Gastrocnemius medialis (tissue), 4 donors: Measurements from ENCODE around the gene RNASE13. TPM values are rescaled to one million over a fixed set of nuclear protein-coding genes. Genes with fewer than 3 reads are reported as not detected.

Source experiments
- ATAC-seq, 2 donors: fragments of 150-250 bp; one replicate each; pipeline ENCODE4 v1.9.1; 2016
- DNase-seq, 2 donors: peaks; one replicate each; pipeline ENCODE4 v3.0.0-alpha.2; 2019
- H3K27ac ChIP-seq, 4 donors: fragments of 200-600 bp; sonication (generic); 1 replicate in 1 of 4; 2 replicates in 3 of 4; pipeline ENCODE4 v1.5.1; 2016 to 2018; ENCODE audit warnings: mild to moderate bottlenecking in 2 of 4, moderate library complexity in 1 of 4
- H3K27me3 ChIP-seq, 3 donors: fragments of 200-600 bp; sonication (generic) in 2 of 3; 1 replicate in 1 of 3; 2 replicates in 2 of 3; pipeline versions ENCODE4 v1.5.1 to v1.6.0; 2016 to 2019; ENCODE audit warnings: mild to moderate bottlenecking in 1 of 3, moderate library complexity in 1 of 3
- H3K36me3 ChIP-seq, 2 donors: fragments of 200-600 bp; sonication (generic) in 1 of 2; one replicate each; pipeline ENCODE4 v1.5.1; 2017 to 2018
- H3K4me1 ChIP-seq, 2 donors: fragments of 200-600 bp; sonication (generic) in 1 of 2; one replicate each; pipeline ENCODE4 v1.5.1; 2016 to 2017; ENCODE audit warnings: mild to moderate bottlenecking in 2 of 2
- H3K4me3 ChIP-seq, 4 donors: fragments of 200-600 bp; sonication (generic) in 3 of 4; 1 replicate in 1 of 4; 2 replicates in 3 of 4; pipeline ENCODE4 v1.5.1; 2016 to 2019; ENCODE audit warnings: mild to moderate bottlenecking in 2 of 4
- H3K9me3 ChIP-seq, 3 donors: fragments of 200-600 bp; sonication (generic) in 2 of 3; 1 replicate in 1 of 3; 2 replicates in 2 of 3; pipeline ENCODE4 v1.5.1; 2016 to 2019
- POLR2A ChIP-seq, 2 donors: fragments of 450-650 bp; IDR thresholded peaks; one replicate each; pipeline ENCODE4 v1.6.1; 2017; ENCODE audit warnings: antibody characterized with exemption in 2 of 2, mild to moderate bottlenecking in 2 of 2, moderate library complexity in 2 of 2
- in situ Hi-C, 4 donors: fragments of 200-750 bp; cut with MboI; loops; one replicate each; pipeline versions ENCODE4 v1.15.0 to v1.8.0; 2017; ENCODE audit warnings: low sequenced_read_pairs in 4 of 4
- intact Hi-C: fragments of 100-400 bp; cut with DNase I; formaldehyde crosslinking; loops from one replicate; pipeline ENCODE4 v1.15.1; 2023; ENCODE audit warnings: low total_unique reads
- total RNA-seq, 4 donors: library from RNA; depleted of rRNA; stranded (reverse); fragments of >200 nt; gene quantifications; one replicate each; pipeline versions ENCODE4 v1.1.0 to v1.2.3, GENCODE V29; 2016
- TF ChIP-seq, protein P1 (sequence below), 5 experiments: fragments of 450-650 bp in 3 of 5; fragments of 200-600 bp in 2 of 5; sonication (generic) in 2 of 5; IDR thresholded peaks in 4 of 5; conservative IDR thresholded peaks in 1 of 5; 1 replicate in 4 of 5; 2 replicates in 1 of 5; pipeline ENCODE4 v1.5.1; 2016 to 2019; ENCODE audit warnings: antibody characterized with exemption in 5 of 5, mild to moderate bottlenecking in 3 of 5, moderate library complexity in 3 of 5

RNASE13 gene, protein sequence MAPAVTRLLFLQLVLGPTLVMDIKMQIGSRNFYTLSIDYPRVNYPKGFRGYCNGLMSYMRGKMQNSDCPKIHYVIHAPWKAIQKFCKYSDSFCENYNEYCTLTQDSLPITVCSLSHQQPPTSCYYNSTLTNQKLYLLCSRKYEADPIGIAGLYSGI
- total RNA-seq: not detected

DNA sequence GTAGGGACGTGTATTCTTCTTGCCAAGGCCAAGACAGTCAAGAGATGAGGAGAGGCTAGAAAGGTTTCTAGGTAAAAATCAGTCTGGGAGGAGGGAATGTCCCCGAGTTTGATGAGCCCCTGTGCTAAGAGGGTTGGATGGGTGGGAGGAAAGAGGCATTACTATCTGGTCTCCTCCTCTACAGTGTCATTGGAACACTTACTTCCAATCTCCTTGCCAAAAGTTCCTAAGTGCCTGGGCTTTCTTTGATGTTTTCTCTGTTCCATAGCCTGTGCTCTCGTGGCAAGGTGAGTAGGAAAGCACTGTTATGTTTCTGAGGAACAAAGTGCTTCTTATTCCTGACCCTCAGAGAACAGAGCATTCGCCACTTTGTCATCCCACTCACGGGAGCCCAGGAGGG, at the start of gene RNASE13:
RNASE13 (minus strand) TSS at position 101 of the 400 bp plus-strand sequence. CDS start 519 bp downstream, outside the sequence.
- ATAC-seq (no peak), DNase-seq (no peak)
- intact Hi-C loops: no loop called here
- Histone ChIP-seq H3K27ac (peak within 1 kb of the TSS in 3 of 4 donors; percentile 23 to 83 (median 35)), H3K4me1 (peaks cover 29 to 57% of the 10 kb centered on the region in 2 donors), H3K27me3 (no peaks in the 10 kb centered on the region), H3K9me3 (no peaks in the 10 kb centered on the region), H3K4me3 (no peak within 1 kb of the TSS), H3K36me3 (no peaks in the 10 kb centered on the region)
- in situ Hi-C loops: loop anchor here in 1 of 4 donors (25.0 kb wide), 1 partner anchor 572 kb away; the partner anchor contains the start of genes APEX1, OSGEP, PIP4P1 and PNP
- TF ChIP-seq, protein P1, sequence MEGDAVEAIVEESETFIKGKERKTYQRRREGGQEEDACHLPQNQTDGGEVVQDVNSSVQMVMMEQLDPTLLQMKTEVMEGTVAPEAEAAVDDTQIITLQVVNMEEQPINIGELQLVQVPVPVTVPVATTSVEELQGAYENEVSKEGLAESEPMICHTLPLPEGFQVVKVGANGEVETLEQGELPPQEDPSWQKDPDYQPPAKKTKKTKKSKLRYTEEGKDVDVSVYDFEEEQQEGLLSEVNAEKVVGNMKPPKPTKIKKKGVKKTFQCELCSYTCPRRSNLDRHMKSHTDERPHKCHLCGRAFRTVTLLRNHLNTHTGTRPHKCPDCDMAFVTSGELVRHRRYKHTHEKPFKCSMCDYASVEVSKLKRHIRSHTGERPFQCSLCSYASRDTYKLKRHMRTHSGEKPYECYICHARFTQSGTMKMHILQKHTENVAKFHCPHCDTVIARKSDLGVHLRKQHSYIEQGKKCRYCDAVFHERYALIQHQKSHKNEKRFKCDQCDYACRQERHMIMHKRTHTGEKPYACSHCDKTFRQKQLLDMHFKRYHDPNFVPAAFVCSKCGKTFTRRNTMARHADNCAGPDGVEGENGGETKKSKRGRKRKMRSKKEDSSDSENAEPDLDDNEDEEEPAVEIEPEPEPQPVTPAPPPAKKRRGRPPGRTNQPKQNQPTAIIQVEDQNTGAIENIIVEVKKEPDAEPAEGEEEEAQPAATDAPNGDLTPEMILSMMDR (IDR thresholded peaks at IDR 0.05 in 4 of 5, conservative IDR thresholded peaks at IDR 0.05 in 1 of 5): no peak
- no peak for TF ChIP-seq POLR2A (IDR thresholded peaks at IDR 0.05)

DNA sequence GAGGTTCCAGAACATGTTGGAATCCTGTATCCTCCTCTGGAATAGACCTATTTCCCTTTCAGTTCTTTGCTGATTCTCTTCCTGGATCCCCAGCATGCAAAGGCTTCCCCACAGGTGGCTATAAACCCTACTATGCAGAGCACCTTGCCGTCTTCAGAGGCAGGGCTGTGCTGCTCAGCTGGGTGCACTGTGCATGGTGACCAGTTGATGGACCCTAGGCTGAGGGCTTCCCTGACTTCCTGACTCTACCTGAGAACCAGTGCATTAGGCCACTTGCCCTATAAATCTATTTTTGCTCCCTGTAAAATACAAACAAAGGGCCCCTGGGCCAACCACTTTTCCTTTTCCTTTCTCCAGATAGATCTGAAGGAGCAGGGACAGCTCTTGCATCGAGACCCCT, 49.8 kb upstream of the RNASE13 start:
- Histone ChIP-seq H3K4me3 (no peak overlapping the region), H3K9me3 (no peaks in the 10 kb centered on the region), H3K27ac (no peak overlapping the region), H3K4me1 (no peaks in the 10 kb centered on the region), H3K36me3 (peaks cover 0 to 68% of the 10 kb centered on the region in 2 donors), H3K27me3 (no peaks in the 10 kb centered on the region)
- TF ChIP-seq, protein P1 (IDR thresholded peaks at IDR 0.05 in 4 of 5, conservative IDR thresholded peaks at IDR 0.05 in 1 of 5): no peak
- no peak for TF ChIP-seq POLR2A (IDR thresholded peaks at IDR 0.05)
- ATAC-seq: no peak
- DNase-seq: no peak
- in situ Hi-C loops: no loop called here
- intact Hi-C loops: no loop called here

DNA sequence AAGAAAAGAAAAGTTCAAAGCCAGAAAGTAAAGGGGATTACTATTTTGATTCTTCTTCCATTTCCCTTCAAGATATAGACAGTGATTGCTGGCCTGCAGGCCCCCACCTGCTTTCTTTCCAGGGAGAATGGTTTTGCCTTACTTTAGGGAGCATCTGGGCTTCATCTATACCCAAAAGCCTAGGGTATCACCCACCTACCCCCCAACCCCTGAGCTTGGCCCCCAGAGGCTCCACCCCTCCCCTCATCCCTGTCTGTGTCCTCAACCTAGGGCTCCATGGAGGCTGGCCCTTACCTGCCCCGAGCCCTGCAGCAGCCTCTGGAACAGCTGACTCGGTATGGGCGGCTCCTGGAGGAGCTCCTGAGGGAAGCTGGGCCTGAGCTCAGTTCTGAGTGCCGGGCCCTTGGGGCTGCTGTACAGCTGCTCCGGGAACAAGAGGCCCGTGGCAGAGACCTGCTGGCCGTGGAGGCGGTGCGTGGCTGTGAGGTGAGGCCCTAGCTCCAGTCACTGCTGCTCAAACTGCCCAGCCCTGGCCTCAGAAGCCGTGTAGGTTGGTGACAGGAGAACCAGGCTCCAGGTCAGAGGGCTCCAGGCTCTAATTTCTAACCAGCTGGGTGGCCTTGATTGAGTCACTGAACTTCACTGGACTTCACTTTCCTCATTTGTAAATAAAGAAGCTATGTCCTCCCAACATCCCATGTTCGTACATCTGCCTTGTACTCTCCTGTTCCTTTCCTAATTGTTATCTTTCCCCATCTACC, 49.1 kb upstream of the RNASE13 start:
- H3K4me1 ChIP-seq: no peaks in the 10 kb centered on the region
- ATAC-seq (no peak), DNase-seq (no peak)
- no peak overlapping the region for H3K4me3 ChIP-seq
- H3K36me3 ChIP-seq: peaks cover 0 to 74% of the 10 kb centered on the region in 2 donors
- TF ChIP-seq, protein P1 (IDR thresholded peaks at IDR 0.05 in 4 of 5, conservative IDR thresholded peaks at IDR 0.05 in 1 of 5): no peak
- H3K27me3 ChIP-seq: no peaks in the 10 kb centered on the region
- in situ Hi-C loops (no loop called here), intact Hi-C loops (no loop called here)
- H3K27ac ChIP-seq: no peak overlapping the region
- H3K9me3 ChIP-seq: no peaks in the 10 kb centered on the region

DNA sequence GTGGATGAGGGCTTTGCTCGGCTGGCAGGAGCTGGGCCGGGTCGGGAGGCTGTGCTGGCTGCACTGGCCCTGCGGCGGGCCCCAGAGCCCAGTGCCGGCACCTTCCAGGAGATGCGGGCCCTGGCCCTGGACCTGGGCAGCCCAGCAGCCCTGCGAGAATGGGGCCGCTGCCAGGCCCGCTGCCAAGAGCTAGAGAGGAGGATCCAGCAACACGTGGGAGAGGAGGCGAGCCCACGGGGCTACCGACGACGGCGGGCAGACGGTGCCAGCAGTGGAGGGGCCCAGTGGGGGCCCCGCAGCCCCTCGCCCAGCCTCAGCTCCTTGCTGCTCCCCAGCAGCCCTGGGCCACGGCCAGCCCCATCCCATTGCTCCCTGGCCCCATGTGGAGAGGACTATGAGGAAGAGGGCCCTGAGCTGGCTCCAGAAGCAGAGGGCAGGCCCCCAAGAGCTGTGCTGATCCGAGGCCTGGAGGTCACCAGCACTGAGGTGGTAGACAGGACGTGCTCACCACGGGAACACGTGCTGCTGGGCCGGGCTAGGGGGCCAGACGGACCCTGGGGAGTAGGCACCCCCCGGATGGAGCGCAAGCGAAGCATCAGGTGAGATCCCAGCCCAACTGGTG, 47.0 kb upstream of the RNASE13 start:
- TF ChIP-seq POLR2A (IDR thresholded peaks at IDR 0.05): no peak
- TF ChIP-seq, protein P1 (IDR thresholded peaks at IDR 0.05 in 4 of 5, conservative IDR thresholded peaks at IDR 0.05 in 1 of 5): no peak
- H3K4me1 ChIP-seq: no peaks in the 10 kb centered on the region
- ATAC-seq: no peak

More for the DNA sequence above, 47.0 kb upstream of the RNASE13 start:
- Histone ChIP-seq H3K27ac (no peak overlapping the region), H3K9me3 (no peaks in the 10 kb centered on the region), H3K36me3 (peaks cover 0 to 93% of the 10 kb centered on the region in 2 donors), H3K27me3 (no peaks in the 10 kb centered on the region), H3K4me3 (no peak overlapping the region)
- intact Hi-C loops (no loop called here), in situ Hi-C loops (no loop called here)
- no peak for DNase-seq
